IPS-18c (cell line): ENCODE results near the gene KRI1.
"Not testable (repeated sequence)": the region's sequence is repeated elsewhere in the genome, so short reads cannot be mapped to it uniquely, and the experiment has no call there.

Experiments used
- H3K4me3 ChIP-seq: 2 replicates; pipeline ENCODE4 v1.7.0; 2013; ENCODE audit warnings: low read depth, mild to moderate bottlenecking, low read length, moderate library complexity; ENCODE audit not compliant: insufficient read depth
- H3K9me3 ChIP-seq: one replicate; pipeline ENCODE4 v1.6.1; 2013; ENCODE audit warnings: mild to moderate bottlenecking, low read length, moderate library complexity; ENCODE audit not compliant: control insufficient read depth, insufficient read depth

KRI1 gene

DNA sequence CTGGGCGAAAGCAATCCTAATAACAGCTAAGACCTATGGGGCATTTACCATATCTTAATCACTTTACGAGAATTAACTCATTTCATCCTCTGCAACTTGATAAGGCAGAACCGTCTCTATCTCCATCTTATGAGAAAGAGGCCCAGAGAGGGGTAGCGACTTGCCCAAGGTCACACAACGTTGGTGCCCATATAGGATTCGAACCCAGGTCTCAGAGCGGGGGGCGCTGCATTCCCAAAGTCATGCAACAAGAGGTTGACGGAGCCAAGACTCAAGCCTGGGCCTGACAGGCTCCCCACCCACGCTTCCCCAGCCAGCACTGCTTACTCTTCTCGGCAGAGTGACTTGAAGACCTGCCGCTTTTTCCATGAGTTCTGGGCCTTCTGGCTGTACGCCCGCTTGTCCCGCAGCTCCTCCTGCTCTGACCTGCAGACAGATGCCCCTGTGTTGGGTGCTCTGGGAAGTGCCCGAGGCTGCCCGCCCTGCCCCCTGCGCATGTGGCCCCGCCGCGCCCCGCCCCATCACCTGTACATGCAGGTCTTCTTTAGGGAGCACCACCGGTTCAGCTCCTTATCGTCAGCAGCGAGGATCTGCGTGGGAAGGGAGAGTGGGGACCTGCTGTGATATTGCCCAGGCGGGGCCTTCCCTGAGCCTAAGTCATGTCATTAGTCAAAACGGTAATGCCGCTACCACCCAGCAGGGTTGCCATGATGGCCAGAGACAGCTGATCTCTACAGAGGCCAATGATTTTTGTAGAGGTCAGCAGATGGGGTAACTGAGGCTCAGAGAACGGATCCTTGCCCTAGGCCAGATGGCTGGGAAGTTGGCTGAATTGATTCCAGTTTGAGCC, 10.8 kb downstream of the KRI1 start:
- H3K9me3 ChIP-seq = peaks cover 3% of the 10 kb centered on the region
- no peak overlapping the region for H3K4me3 ChIP-seq

DNA sequence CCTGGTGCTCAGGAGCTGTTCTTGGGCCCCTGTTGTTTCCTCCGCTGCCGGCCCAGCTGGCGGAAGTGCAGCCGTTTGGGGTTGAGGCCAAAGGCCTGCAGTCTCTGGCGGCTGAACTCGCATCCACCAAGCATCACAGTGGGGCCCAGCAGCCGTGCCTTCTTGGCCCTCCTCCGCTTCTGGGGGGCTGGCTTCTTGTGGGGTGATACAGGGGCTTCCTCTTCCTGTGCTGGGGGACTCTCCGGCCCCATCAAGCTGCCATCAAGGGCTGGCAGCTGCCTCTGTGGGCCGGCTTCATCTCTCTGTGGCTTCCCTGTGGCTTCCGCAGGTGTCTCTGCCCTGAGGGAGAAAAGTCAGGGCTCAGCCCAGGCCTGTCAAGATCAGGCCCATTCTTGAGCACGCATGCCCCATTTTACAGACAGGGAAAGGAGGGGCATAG, 11.8 kb downstream of the KRI1 start:
- H3K9me3 ChIP-seq = peaks cover 3% of the 10 kb centered on the region
- no peak overlapping the region for H3K4me3 ChIP-seq

DNA sequence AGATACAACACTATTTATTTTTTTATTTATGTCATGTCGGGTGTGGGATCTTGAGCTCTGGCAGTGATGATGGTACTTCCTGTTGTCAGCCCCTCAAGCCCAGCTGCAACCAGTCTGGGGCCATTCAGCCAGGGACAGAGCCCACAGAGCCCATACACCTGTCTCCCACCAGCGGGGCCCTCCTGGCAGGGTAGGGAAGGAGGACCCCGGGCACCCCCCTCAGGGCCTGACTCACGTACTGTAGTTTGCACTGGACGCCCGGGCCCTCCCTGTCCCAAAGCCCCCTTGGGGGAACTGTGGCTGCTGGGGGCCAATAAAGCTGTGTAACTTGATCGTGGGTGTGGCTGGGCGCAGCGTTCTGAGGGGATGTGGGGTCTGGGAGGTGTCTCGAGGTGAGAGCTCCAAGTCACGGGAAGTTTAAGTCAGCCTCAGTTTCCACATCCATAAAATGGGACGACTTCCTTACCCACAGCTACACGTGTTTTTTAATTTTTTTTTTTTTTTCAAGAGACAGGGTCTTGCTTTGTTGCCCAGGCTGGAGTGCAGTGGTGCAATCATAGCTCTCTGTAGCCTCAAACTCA, 12.6 kb downstream of the KRI1 start:
- peaks cover 3% of the 10 kb centered on the region for H3K9me3 ChIP-seq
- H3K4me3 ChIP-seq = no peak overlapping the region

DNA sequence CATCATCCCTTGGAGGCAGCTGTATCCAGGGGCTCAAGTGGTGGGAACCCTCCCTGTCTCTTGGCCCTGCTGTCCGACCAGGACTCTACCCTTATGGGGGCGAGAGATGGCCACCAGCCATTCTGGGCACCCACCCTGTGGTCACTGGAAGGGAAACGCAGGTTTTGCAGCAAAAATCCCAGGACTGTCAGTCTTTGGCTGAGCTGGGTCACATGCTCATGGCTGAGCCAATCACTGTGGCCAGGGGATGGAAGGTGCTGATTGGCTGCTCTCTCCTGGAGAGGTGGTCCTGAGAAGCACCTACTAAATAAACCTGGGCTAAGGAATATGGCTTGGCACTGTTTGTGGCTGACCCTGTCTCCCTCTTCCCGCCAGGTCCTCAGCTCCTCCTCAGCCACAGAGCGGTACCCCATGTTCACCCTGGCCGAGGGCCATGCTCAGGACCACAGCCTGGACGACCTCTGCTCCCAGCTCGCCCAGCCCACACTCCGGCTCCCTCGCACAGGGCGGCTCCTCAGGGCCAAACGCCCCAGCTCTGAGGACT, 13.2 kb downstream of the KRI1 start:
- Histone ChIP-seq H3K9me3 (peaks cover 3% of the 10 kb centered on the region), H3K4me3 (no peak overlapping the region)

DNA sequence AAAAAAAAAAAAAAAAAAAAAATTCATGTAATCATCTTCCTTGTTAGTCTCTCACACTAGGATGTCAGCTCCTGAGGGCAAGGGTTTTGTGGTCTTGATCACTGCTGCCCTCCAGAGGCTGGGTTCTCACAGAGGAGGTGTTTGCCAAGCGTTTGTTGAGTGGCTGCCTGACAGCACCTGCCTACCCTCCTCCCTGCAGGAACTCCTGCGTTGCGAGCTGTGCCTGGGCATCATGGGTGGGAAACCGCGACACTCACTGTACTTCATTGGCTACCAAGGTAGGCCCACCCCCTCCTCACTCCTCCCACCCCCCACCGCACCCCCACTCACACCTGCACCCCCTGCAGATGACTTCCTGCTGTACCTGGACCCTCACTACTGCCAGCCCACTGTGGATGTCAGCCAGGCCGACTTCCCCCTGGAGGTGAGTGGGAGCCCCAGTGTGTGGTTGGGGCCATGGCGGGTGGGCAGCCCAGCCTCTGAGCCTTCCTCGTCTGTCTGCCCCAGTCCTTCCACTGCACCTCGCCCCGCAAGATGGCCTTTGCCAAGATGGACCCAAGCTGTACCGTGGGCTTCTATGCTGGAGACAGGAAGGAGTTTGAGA, 14.0 kb downstream of the KRI1 start:
- Histone ChIP-seq H3K9me3 (peaks cover 3% of the 10 kb centered on the region), H3K4me3 (no peak overlapping the region)

DNA sequence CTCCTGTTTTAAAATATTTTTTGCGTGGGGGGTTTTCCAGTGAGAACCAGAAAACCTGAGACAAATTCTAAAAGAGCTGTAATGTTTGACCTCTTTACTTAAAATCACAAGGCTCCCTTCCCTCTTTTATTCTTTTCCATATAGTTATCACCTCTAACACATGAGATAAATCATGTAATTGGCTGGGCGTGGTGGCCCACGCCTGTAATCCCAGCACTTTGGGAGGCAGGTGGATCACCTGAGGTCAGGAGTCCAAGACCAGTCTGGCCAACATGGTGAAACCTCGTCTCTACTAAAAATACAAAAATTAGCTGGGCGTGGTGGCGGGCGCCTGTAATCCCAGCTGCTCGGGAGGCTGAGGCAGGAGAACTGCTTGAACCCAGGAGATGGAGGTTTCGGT, 14.8 kb downstream of the KRI1 start:
- not testable (repeated sequence) for H3K9me3 ChIP-seq, H3K4me3 ChIP-seq

DNA sequence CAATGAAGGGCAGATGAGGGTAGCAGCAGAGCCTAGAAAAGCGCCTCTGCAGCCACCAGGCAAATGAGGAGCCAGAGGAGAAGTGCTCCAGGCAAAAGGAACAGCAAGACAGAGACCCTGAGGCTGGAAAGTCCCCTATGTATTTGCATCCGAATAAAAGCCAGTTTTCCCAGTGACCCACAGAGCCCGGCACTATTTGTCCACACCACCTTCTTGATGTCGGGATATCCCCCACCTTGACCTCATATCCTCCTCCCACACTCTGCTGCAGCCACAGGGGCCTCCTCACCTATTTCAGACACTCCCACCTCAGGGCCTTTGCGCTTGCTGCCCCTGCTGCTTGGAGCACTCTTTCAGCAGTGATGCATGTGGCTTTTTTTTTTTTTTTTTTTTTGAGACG, 15.5 kb downstream of the KRI1 start:
- H3K9me3 ChIP-seq = peaks cover 3% of the 10 kb centered on the region

DNA sequence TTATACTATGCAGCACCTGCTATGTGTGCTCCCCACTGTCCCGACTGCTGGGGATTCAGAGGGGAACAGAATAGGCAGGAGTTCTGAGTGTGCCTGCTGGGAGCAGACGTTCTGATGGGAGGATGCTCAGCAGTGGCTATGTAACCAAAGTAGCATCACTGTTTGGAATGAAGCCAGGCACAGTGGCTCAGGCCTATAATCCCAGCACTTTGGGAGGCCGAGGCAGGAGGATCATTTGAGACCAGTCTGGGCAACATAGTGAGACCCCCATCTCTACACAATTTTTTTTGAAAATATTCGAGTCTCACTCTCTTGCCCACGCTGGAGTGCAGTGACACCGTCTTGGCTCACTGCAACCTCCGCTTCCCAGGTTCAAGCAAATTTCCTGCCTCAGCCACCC, 16.1 kb downstream of the KRI1 start:
- peaks cover 3% of the 10 kb centered on the region for H3K9me3 ChIP-seq
- H3K4me3 ChIP-seq = no peak overlapping the region

More for the DNA sequence above, 15.5 kb downstream of the KRI1 start:
- no peak overlapping the region for H3K4me3 ChIP-seq

DNA sequence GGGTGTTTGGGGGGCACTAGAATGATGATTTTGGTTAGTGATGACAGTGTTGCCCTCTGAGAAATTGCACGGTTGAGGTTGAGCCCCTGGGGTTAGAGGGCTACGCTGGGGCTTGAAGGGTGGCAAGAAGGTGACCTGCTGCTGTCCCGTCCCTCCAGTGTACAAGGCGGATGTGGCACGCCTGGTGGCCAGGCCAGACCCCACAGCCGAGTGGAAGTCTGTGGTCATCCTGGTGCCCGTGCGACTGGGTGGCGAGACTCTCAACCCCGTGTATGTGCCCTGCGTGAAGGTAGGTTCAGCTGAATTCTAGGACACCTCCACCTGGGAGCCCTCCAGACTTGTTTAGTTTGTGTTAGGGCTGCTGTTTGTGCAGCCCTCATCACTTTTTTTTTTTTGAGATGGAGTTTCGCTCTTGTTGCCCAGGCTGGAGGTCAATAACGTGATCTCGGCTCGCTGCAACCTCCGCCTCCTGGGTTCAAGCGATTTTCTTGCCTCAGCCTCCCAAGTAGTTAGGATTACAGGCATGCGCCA, 17.0 kb downstream of the KRI1 start:
- no peak overlapping the region for H3K4me3 ChIP-seq
- peaks cover 5% of the 10 kb centered on the region for H3K9me3 ChIP-seq

DNA sequence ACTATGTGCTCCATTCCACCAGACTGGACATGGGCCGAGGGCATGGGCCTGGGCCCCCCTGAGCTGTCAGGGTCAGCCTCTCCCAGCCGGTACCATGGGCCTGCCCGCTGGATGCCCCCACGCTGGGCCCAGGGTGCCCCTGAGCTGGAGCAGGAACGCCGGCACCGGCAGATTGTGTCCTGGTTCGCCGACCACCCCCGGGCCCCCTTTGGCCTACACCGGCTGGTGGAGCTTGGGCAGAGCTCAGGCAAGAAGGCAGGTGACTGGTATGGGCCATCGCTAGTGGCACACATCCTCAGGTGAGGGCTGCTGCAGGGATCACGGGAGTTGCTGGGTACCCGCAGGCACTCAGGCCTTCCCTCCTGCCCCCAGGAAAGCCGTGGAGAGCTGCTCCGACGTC, 19.0 kb downstream of the KRI1 start:
- Histone ChIP-seq H3K4me3 (no peak overlapping the region), H3K9me3 (peaks cover 5% of the 10 kb centered on the region)

DNA sequence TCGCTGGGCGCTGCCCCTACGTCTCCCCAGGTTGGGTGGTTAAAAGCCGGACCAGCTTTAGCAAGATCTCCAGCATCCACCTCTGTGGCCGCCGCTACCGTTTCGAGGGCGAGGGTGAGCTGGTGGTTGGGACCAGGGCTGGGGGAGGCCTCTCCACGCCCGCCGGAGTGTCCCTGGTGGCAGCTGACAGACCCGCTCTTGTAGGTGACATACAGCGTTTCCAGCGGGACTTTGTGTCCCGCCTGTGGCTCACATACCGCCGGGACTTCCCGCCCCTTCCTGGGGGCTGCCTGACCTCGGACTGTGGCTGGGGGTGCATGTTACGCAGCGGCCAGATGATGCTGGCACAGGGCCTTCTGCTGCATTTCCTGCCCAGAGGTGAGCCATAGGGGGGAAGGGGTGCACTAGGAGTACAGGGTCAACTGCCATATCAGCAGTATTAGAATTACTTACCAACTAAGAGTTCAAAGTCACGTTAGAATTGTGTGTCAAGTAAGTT, 21.0 kb downstream of the KRI1 start:
- peak overlapping the region; percentile 93 for H3K4me3 ChIP-seq
- H3K9me3 ChIP-seq = peaks cover 3% of the 10 kb centered on the region

DNA sequence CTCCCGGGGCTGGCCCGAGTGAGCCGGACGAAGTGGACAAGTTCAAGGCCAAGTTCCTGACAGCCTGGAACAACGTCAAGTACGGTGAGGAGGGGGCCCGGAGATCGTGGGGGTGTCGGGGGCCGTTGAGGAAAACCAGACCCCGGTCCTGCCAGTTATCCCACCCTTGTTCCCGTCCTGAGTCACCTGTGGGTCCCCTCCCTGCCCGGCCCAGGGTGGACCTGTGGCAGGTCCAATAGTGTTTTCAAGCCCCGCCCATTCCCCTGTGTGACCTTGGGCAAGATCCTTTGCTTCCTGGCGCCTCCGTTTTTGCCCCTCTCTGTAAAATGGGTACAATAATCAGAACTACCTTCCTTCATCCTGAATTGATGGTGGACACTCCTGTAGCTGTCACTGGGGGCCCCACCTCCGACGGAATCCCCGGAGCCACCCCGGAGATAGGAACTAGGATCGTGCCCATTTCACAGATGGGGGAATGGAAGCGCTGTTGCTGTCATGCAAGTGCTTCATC, 21.5 kb downstream of the KRI1 start:
- H3K9me3 ChIP-seq = peaks cover 3% of the 10 kb centered on the region
- H3K4me3 ChIP-seq = peak overlapping the region; percentile 93

DNA sequence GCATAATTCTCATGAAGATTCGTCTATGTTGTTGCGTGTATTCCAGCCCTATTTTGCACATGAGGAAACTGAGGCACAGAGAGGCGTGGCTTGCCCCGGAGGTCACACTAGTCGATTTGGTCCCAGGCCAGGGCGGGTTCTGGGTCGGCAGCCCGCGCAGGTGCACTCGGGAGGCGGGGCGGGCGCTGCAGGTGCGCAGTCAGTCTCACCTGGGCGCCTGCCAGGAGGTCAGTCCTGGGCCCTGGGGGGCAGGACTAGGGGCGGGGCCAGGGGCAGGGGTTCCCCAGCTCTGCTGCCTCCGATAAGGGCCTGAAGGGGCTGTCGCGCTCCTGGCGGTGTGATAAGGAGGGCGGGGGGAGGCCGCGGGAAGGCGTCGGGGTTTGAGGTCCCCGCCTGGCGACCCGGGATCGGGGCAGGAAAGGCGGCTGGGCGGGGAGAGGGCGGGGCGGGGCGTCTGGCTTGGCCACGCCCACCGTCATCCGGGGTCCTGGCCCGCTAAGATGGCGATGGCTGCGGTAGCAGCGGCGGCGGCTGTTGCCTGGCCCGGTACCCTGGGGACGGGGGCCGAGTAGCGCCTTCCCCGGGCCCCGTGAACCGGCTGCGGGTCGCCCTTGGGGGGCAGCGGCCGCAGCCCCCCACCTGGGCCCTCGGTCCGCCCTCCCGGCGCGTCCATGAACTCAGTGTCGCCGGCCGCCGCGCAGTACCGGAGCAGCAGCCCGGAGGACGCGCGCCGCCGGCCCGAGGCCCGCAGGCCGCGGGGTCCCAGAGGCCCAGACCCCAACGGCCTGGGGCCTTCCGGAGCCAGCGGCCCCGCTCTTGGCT, 22.2 kb downstream of the KRI1 start, which contains the start of gene ATG4D:
Gene ATG4D, plus strand, starts transcription at position 485 of the 822 bp plus-strand sequence. Its CDS starts 187 bp downstream, at position 672.
- peaks cover 3% of the 10 kb centered on the region for H3K9me3 ChIP-seq

DNA sequence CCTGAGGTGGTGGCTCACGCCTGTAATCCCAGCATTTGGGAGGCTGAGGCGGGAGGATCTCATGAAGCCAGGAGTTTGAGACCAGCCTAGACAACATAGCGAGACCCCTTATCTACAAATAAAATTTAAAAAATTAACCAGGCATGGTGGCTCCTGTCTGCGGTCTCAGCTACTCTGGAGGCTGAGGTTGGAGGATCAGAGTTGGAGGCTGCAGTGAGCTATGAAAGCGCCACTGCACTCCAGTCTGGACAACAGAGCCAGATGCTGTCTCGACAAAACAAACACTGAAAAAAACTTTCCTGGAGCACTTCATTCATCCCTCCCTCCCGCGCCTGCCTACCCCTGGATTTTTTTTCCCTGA, 22.8 kb downstream of the KRI1 start:
- Histone ChIP-seq H3K4me3 (peak overlapping the region; percentile 93; the same call in 1 of the 2 replicates), H3K9me3 (peaks cover 3% of the 10 kb centered on the region)

More for the DNA sequence above, 22.2 kb downstream of the KRI1 start, which contains the start of gene ATG4D:
- H3K4me3 ChIP-seq = peak within 1 kb of the TSS; percentile 93

DNA sequence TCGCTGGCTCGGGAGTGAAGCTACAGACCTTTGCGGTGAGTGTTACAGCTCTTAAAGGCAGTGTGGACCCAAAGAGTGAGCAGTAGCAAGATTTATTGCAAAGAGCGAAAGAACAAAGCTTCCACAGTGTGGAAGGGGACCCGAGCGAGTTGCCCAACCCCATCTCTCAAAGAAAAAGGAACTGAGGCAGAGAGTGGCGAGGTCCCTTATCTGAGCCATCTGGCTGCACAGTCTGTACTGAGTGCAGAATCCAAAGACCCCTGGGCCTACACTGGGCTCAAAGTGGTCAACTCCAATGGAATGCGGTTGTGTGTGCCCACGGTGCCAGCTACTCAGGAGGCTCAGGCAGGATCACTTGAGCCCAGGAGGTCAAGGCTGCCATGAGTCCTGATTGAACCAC, 26.8 kb downstream of the KRI1 start:
- not testable (repeated sequence) for H3K9me3 ChIP-seq

DNA sequence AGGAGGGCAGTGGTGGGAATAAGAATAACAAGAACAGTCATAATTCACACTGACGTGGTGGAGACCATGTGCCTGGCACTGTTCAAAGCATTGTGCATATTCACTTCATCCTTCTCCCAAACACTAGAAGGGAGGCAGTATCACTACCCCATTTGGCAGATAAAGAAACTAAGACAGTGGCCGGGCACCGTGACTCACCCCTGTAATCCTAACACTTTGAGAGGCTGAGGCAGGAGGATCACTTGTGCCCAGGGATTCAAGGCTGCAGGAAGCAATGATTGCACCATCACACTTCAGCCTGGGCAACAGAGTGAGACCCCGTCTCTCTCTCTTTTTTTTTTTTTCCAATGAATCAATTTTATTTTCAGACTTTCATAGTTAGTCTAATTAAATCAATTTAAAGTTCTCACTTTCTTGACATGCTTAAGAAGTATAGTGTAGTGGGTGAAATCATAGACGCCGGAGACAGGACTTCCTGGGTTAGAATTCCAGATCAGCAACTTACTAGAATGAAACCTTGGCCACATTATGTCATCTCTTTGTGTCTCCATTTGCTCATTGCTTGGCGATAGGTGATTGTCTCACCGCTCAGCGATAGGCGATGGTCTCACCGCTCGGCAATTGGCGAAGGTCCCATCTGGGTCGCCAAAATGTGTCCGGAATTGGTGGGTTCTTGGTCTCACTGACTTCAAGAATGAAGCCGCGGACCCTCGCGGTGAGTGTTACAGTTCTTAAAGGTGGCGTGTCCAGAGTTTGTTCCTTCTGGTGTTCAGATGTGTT, 27.4 kb downstream of the KRI1 start:
- H3K9me3 ChIP-seq = no peaks in the 10 kb centered on the region
- H3K4me3 ChIP-seq = no peak overlapping the region

More for the DNA sequence above, 26.8 kb downstream of the KRI1 start:
- not testable (repeated sequence) for H3K4me3 ChIP-seq
